Measurements from ENCODE around the gene ZNF865.

The ZNF865 gene

GRCh38 chr19:55648585-55649267 is 43.3 kb downstream of the ZNF865 start:
- H3K36me3 ChIP-seq (replicated peaks; ENCODE audit: insufficient read depth, low read length), result no peaks in the 10 kb centered on the region
- H3K4me2 ChIP-seq (ENCODE audit: low read depth, low read length), result peak overlapping the region; percentile 49; the same call in 1 of the 2 replicates
- H3K27me3 ChIP-seq (replicated peaks; ENCODE audit: insufficient read depth, low read length), result no peaks in the 10 kb centered on the region
- H3K27ac ChIP-seq (ENCODE audit: low read length), result no peak overlapping the region
- H3K9me3 ChIP-seq (replicated peaks; ENCODE audit: insufficient read depth, low read length), result no peaks in the 10 kb centered on the region
- H3K4me3 ChIP-seq (ENCODE audit: low read length), result peak overlapping the region; percentile 61
- no peak for DNase-seq
- peaks cover 10% of the 10 kb centered on the region for H3F3A ChIP-seq (ENCODE audit: insufficient read depth, low read length)
- H3K4me1 ChIP-seq (ENCODE audit: low read length), result peaks cover 10% of the 10 kb centered on the region; the same call in 1 of the 2 replicates
- TF ChIP-seq EZH2 (optimal IDR thresholded peaks at IDR 0.05; ENCODE audit: low read depth, low read length) (no peak), CTCF (IDR thresholded peaks at IDR 0.05; ENCODE audit: low read length) (no peak), EZH2phosphoT487 (IDR thresholded peaks at IDR 0.05; ENCODE audit: low read length) (no peak)
- H3K9me2 ChIP-seq (replicated peaks; ENCODE audit: insufficient read depth, low read length), result no peaks in the 10 kb centered on the region
- no peaks in the 10 kb centered on the region for H4K20me1 ChIP-seq (ENCODE audit: insufficient read depth, low read length)
- peak overlapping the region; percentile 64; the same call in 1 of the 2 replicates for H3K9ac ChIP-seq (ENCODE audit: low read length)
- H3K79me2 ChIP-seq (ENCODE audit: low read length), result peaks cover 20% of the 10 kb centered on the region
- no peak overlapping the region for H2AFZ ChIP-seq (ENCODE audit: low read length)

GRCh38 chr19:55649268-55650125 is 44.0 kb downstream of the ZNF865 start:
- no peak for DNase-seq
- Histone ChIP-seq H3K27ac (ENCODE audit: low read length) (no peak overlapping the region), H2AFZ (ENCODE audit: low read length) (no peak overlapping the region), H3K4me3 (ENCODE audit: low read length) (no peak overlapping the region), H3K36me3 (replicated peaks; ENCODE audit: insufficient read depth, low read length) (no peaks in the 10 kb centered on the region), H3F3A (ENCODE audit: insufficient read depth, low read length) (peaks cover 10% of the 10 kb centered on the region), H4K20me1 (ENCODE audit: insufficient read depth, low read length) (no peaks in the 10 kb centered on the region), H3K4me1 (ENCODE audit: low read length) (peaks cover 4% of the 10 kb centered on the region; the same call in 1 of the 2 replicates), H3K4me2 (ENCODE audit: low read depth, low read length) (no peak overlapping the region), H3K79me2 (ENCODE audit: low read length) (peaks cover 12% of the 10 kb centered on the region), H3K9me3 (replicated peaks; ENCODE audit: insufficient read depth, low read length) (no peaks in the 10 kb centered on the region), H3K9me2 (replicated peaks; ENCODE audit: insufficient read depth, low read length) (no peaks in the 10 kb centered on the region), H3K27me3 (replicated peaks; ENCODE audit: insufficient read depth, low read length) (no peaks in the 10 kb centered on the region), H3K9ac (ENCODE audit: low read length) (no peak overlapping the region)
- TF ChIP-seq EZH2 (optimal IDR thresholded peaks at IDR 0.05; ENCODE audit: low read depth, low read length) (no peak), CTCF (IDR thresholded peaks at IDR 0.05; ENCODE audit: low read length) (no peak), EZH2phosphoT487 (IDR thresholded peaks at IDR 0.05; ENCODE audit: low read length) (no peak)

- Histone ChIP-seq H3K79me2 (ENCODE audit: low read length) (peaks cover 9% of the 10 kb centered on the region), H3K27ac (ENCODE audit: low read length) (no peak overlapping the region), H3K4me2 (ENCODE audit: low read depth, low read length) (no peak overlapping the region), H3K9me3 (replicated peaks; ENCODE audit: insufficient read depth, low read length) (no peaks in the 10 kb centered on the region), H3K4me3 (ENCODE audit: low read length) (no peak overlapping the region), H3K9me2 (replicated peaks; ENCODE audit: insufficient read depth, low read length) (no peaks in the 10 kb centered on the region), H3K4me1 (ENCODE audit: low read length) (no peaks in the 10 kb centered on the region), H3F3A (ENCODE audit: insufficient read depth, low read length) (peaks cover 10% of the 10 kb centered on the region), H3K27me3 (replicated peaks; ENCODE audit: insufficient read depth, low read length) (no peaks in the 10 kb centered on the region), H3K36me3 (replicated peaks; ENCODE audit: insufficient read depth, low read length) (no peaks in the 10 kb centered on the region), H2AFZ (ENCODE audit: low read length) (no peak overlapping the region), H3K9ac (ENCODE audit: low read length) (no peak overlapping the region), H4K20me1 (ENCODE audit: insufficient read depth, low read length) (no peaks in the 10 kb centered on the region)
- DNase-seq, result no peak
- TF ChIP-seq EZH2phosphoT487 (IDR thresholded peaks at IDR 0.05; ENCODE audit: low read length), result no peak
- no peak for TF ChIP-seq CTCF (IDR thresholded peaks at IDR 0.05; ENCODE audit: low read length)
- TF ChIP-seq EZH2 (optimal IDR thresholded peaks at IDR 0.05; ENCODE audit: low read depth, low read length), result no peak
Observed at GRCh38 chr19:55650126-55650557, 44.7 kb downstream of the ZNF865 start.
